Stimulated activated CD8-positive, alpha-beta memory T cell treated with anti-CD3 and anti-CD28 coated beads, Interleukin-2, amount 100 ng/mL, for 1 hour (primary cell): ENCODE results near the gene ORC4.
A peak's percentile ranks its signal among the peaks of the same experiment; 100 is the strongest.

Experiments
- DNase-seq, 2 donors: peaks; one replicate each; pipeline ENCODE4 v3.0.0-alpha.2; 2020; ENCODE audit warnings: low read depth in 2 of 2

Gene ORC4

DNA sequence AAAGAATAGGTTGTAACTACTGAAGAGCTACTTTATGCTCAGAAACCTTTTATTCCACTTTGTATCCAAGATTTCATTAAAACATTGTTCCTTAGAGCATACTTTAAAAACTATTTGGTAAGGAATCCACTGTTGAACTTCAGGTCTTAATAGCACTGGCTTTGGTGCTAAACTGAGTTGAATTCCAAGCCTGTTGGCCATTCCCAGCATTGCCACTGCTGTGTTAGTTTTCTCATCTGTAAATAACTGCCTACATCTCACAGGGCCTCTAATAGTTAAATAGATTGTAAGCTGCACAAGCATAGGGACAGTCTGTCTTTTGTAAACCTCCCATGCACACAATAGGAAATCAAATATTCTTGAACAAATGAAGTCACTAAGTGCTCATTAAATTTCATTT is 86.6 kb downstream of the ORC4 start:
- DNase-seq = no peak

- DNase-seq = no peak
These were observed 93.4 kb downstream of the ORC4 start for GRCh38 chr2:147927053-147927588.

DNA sequence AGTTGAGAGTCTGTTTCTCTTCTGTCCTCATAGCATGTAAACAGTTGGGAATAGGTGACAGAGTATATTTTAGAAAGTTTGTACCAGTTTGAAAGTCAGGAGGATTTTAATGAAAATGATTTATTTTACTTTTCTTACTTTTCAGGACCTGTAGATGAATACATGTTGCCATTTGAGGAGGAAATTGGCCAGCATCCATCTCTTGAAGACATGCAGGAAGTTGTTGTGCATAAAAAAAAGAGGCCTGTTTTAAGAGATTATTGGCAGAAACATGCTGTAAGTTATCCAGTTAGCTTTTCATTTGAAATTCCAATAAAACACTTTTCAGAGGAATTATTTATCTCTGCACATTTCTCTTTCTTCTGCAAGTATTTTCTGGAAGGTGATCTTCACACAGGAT is 94.7 kb downstream of the ORC4 start:
- DNase-seq = no peak

DNA sequence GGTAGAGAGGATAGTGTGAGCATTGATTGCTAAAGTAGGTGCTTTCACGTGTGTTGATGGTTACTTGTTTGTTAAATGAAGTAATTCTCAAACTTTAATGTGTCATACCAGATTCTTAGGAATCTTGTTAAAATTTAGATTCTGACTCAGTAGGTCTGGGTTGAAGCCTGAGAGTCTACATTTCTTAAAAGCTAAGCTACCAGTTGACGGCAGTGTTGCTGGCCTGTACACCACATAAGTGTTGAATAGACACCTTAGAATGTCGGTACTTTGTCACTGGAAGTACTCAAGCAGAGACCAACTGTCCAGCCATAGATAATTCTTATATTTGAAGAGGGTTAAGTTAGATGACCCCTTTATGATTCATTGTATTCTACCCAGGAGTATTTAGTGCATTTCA is 95.9 kb downstream of the ORC4 start:
- DNase-seq = no peak

DNA sequence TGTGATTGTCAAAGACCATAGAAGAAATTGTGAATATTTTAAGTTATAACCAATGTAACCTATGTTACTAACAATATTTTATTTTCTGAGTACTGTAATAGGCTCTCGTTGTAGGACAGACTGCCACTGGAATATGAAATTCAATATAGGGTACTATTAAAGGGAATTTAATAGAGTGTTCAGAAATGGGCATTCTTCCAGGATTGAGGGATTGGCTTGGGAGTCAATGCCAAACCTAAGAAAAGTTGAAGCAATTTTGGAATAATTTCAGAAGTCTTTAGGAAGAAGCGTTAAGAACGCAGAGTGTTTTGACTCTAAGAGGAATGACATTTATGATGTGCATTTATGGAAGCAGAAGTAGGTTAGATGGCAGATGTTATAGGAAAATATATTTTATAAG is 96.7 kb downstream of the ORC4 start:
- no peak for DNase-seq

- no peak for DNase-seq
These were observed 103.4 kb downstream of the ORC4 start for GRCh38 chr2:147917161-147917560.

- DNase-seq = no peak
These were observed 103.8 kb downstream of the ORC4 start for GRCh38 chr2:147916723-147917122.

GRCh38 chr2:147916067-147916466 is 104.5 kb downstream of the ORC4 start:
- DNase-seq = no peak

- no peak for DNase-seq
These were observed 106.6 kb downstream of the ORC4 start for GRCh38 chr2:147913701-147914480.

- DNase-seq = peak in 1 of 2 donors; percentile 2
These were observed 109.5 kb downstream of the ORC4 start for GRCh38 chr2:147910990-147911473.

GRCh38 chr2:147909178-147909577 is 111.4 kb downstream of the ORC4 start:
- DNase-seq = no peak

- no peak for DNase-seq
These were observed 116.5 kb downstream of the ORC4 start for GRCh38 chr2:147904051-147904450.

DNA sequence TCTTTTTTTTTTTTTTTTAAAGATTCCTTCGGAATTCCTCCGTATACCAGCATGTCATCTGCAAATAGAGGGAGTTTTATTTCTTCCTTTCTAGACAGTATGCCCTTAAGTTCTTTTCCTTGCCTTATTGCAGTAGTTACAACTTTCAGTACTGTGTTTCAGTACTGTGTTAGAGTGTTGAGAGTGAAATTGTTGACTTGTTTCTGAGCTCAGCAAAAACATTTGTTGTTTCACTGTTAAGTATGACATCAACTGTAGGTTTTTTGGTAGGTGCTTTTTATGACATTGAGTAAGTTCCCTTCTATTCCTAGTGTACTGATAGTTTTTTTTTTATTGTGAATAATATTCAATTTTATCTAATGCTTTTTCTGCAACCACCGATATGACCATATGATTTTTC is 131.9 kb downstream of the ORC4 start:
- no peak for DNase-seq

DNA sequence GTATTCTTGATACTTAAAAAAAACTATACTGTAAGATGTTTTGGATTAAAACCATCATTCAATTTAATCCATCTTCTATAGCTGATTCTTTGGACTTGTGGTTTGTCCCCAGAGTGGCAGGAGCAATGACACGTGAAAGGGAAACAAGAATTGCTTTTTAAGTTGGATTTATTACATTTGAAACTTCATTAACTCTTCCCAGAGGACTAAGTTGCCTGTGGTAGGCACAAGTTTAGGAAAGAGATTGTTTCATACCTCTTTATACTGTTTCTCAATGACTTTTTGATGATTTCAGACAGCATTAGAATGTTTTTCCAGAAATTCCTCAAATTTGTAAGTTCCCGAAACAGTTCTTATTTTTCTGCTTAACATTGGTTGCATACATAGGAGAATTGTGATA is 134.4 kb downstream of the ORC4 start:
- no peak for DNase-seq

- DNase-seq = no peak
These were observed 135.7 kb downstream of the ORC4 start for GRCh38 chr2:147884830-147885229.

DNA sequence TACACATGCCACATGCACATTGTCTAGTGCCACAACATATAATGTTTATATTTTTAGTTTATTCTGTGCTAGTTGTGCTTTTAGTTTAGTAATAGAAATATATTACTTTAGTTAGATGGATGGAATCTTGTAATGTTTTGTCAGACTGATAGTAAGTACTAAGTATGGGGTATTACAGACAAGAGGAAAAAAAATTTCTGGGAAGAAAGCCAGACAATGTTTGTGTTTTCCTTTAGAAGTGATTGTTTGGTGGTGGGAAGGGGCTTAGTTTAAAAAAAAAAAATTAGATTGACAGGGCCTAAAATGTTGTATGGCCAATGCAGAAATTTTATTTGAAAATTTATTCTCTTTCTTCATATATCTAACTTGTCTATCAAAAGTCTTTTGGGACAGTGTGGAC is 137.9 kb downstream of the ORC4 start:
- DNase-seq = no peak
